HG03060 (cell line): Measurements from ENCODE around the gene IKBKG.
"Not testable (repeated sequence)": the region's sequence is repeated elsewhere in the genome, so short reads cannot be mapped to it uniquely, and the experiment has no call there.

ENCODE experiments used
- ATAC-seq: cut with Tn5 transposase; IDR thresholded peaks from one replicate; pipeline ENCODE4 v1.9.1; 2021; ENCODE audit warnings: low read depth, moderate number of reproducible peaks; ENCODE audit not compliant: unreplicated experiment

IKBKG gene

GRCh38 chrX:154552112-154552806 lies 4.8 kb downstream of the IKBKG start:
- ATAC-seq = not testable (repeated sequence)

- ATAC-seq = not testable (repeated sequence)
Observed at GRCh38 chrX:154558060-154558690, 10.8 kb downstream of the IKBKG start.

DNA sequence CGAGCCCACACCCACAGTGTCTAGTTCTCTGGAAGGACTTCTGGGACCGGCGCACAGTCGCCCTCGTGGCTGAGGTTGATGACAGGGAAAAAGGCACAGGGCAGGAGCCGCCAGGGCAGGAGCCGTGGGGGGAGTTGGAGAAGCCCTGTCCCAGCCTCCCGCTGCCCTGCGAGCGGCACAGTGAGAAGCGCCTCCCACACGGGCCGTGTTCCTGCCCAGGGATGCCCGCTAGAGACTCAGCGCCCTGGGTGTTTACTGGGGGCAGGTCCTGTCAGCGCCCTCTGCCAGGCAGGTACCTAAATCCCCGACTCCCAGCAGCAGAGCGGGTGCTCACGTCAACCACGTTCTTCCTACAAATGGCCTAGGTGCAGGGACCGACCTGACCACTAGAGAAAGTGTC lies 11.5 kb downstream of the IKBKG start:
- not testable (repeated sequence) for ATAC-seq

GRCh38 chrX:154560326-154560725 lies 12.9 kb downstream of the IKBKG start:
- not testable (repeated sequence) for ATAC-seq

GRCh38 chrX:154562295-154562694 lies 14.9 kb downstream of the IKBKG start:
- ATAC-seq = not testable (repeated sequence)

DNA sequence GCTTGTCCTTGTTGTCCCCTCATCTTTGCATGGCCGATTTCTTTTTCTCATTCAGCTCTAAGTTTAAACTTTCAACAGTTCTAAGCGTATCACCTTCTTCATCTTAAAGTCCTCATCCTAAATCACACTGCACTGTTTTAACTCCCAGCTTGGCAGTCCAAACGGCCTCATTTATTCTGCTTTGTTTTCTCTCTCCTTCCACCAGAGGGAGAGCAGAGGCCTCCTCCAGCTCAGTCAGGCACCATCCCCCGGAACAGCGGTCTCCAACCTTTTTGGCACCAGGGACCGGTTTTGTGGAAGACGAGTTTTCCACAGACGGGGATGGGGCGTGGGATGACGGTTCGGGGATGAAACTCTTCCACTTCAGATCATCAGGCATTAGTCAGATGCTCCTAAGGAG lies 22.9 kb downstream of the IKBKG start:
- ATAC-seq = not testable (repeated sequence)

DNA sequence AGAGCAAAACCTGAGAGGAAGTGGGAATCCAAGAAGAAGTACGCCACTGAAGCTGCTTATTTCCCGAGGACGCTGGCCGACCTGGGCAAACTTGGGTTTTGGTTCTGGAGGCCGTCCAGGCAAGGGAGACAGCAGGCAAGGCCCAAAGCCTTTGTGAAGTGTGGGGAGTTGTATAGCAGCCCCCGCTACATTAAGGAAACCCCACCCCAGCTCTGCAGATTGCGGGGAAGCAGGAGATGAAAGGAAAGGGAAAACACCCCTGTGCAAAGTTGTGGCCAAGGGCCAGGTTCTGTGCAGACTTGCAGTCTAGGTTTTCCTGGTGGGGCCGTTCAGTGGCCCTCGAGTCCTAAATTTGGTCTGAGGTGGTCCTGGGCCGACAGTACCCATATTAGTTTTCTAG lies 25.6 kb downstream of the IKBKG start:
- not testable (repeated sequence) for ATAC-seq

- not testable (repeated sequence) for ATAC-seq
Observed at GRCh38 chrX:154575076-154575475, 27.7 kb downstream of the IKBKG start.

- not testable (repeated sequence) for ATAC-seq
Observed at GRCh38 chrX:154582994-154583393, 35.6 kb downstream of the IKBKG start.

- not testable (repeated sequence) for ATAC-seq
Observed at GRCh38 chrX:154584585-154585183, 37.3 kb downstream of the IKBKG start, which contains the start of gene CTAG1A. TSS of gene CTAG1A (plus strand) at chrX:154585133. CDS start at chrX:154585207, 74 bp downstream.

DNA sequence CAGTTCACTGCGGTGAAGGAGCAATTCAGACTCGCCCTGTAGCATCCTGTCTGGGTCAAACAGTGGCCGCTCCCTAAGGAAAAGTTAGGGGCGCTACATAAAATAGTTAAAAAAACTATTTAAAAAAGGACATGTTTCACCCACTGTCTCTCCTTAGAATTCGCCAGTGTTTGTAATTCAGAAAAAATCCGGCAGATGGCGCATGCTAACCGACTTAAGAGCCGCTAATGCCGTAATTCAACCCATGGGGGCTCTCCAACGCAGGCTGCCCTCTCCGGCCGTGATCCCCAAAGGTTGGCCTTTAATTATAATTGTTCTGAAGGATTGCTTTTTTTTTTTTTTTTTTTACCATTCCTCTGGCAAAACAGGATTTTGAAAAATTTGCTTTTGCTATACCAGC lies 43.0 kb downstream of the IKBKG start:
- not testable (repeated sequence) for ATAC-seq

GRCh38 chrX:154592505-154592904 lies 45.1 kb downstream of the IKBKG start:
- no peak for ATAC-seq

- ATAC-seq = no peak
Observed at GRCh38 chrX:154593201-154593600, 45.8 kb downstream of the IKBKG start.

DNA sequence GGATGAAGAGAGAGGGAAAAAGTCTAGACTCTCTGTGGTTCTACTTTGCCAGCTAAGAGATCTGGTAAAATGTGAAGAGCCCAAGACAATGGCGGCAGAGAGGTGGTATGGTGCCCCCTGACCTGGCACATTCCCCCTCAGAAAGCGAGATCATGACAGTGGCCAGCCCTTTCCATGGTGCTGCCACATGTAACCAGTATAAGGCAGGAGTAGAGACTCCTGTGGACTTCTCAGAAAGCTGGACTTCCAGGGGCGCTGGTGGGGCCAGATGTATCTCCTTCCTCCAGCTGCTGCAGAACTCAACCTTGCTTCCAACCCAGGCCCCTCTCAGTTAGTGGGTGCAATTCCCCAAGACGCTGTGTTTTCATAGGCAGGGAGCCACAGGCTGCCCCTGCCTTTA lies 47.1 kb downstream of the IKBKG start:
- no peak for ATAC-seq

DNA sequence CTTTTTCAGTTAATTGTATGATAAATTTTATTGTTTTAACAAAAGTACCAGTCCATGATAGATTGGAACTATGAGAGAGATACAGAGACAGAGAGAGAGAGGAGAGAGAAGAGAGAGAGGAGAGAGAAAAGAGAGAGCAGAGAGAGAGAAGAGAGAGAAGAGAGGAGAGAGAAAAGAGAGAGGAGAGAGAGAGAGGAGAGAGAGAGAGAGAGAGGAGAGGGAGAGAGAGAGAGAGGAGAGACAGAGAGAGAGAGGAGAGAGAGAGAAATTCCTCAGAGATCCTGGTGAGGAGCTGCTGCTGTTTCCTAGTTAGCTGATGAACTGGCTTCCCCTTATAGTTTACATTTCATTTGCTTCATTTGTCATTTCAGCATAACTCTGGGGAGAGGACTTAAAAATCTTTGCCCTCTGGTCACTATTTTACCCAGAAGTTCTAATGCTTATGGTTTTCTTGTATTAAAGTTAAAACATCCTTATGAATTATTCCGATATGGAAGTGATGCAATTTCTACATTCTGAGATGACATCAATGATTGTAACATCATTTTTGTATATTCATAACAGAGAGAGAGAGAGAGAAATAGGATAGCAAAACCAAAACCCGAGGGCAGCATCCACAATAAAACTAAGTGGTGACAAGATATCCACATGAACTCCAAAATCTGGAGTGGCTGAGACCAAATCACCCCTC lies 48.3 kb downstream of the IKBKG start:
- ATAC-seq = no peak

DNA sequence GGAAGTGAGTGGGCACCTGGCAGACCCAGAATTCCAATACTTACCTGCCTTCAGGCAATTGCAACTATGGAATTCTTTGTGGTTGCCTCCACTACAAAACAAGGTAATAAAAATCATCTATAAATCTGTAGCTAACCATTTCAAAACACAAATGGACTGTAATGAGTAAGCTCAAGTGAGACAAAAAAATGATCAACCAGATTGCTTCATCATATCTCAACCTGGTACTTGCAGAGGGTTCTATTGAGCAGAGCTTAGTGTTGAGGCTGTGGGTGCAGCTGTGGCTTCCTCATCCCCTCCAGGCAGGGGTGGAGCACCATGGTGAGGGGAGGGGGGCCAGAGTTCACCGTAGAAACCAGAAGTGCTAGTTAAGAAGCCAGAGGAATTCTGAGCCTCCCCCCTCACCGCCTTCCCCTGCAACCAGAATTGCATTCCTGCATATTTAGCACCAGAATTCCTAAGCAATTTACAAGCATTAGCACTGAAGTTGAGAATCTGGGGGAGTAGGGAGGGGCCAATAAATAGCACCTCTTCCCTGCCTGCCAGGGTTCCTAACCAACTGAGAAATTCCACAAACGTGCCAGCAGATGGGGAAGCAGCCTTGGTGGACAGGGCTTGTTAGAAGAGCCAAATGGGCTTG lies 49.0 kb downstream of the IKBKG start:
- no peak for ATAC-seq

DNA sequence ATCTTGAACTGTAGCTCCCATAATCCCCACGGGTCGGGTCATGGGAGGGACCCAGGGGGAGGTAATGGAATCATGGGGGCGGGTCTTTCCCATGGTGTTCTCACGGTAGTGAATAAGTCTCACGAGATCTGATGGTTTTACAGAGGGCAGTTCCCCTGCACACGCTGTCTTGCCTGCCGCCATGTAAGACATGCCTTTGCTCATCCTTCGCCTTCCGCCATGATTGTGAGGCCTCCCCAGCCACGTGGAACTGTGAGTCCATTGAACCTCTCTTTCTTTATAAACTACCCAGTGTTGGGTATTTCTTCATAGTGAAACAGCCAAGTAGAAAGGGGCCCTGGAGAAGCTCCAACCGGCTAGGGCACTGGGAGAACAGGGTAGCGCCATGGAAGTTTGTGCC lies 49.8 kb downstream of the IKBKG start:
- no peak for ATAC-seq

DNA sequence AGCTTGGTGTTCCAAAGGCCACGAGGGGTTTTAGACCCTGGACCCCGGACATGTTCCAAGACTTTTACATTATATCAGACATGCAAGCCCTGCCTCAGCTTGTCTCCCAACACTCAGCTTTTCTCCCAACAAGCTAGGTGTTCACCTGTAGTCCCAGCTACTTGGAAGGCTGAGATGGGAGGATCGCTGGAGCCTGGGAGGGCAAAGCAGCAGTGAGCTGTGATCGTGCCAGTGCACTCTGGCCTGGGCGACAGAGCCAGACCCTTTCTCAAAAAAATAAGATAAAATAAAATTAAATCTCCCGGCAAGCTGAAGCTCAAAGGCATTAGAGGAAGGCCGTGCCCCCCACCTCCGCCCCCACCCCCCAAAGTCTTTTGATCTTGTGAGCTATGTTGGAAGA lies 51.2 kb downstream of the IKBKG start:
- no peak for ATAC-seq

- no peak for ATAC-seq
Observed at GRCh38 chrX:154599531-154599930, 52.1 kb downstream of the IKBKG start.

DNA sequence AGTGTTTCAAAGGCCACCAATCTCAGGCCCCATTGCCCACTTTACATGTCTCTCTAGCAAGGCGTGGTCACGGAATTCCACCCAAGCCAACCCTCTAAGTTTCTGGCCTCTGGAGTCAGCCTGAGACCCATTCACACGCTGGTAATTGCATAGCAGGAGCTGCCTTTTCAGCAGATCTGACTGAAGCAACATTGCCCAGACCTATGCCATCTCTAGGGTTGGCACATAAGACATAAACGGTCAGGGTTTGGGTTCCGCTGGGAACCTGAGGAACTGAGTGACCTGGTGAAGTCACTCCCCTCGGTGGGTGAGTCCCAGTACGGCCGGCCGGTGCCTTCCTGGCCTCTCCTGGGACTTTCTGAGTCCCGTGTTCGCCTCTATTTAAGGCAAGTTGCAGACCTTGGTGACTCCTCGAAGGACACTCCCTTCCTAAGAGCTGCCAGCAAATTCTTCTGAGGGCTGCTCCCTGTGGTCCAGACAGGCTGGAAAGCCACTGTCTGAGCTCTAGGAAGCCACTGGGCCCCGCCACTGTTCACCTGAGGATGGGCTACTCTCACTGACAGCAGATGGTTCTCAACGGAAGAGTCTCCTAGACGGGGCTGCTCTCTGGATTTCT lies 53.4 kb downstream of the IKBKG start:
- no peak for ATAC-seq
